ENCODE measurements around the gene GRID1. TPM values are rescaled to one million over a fixed set of nuclear protein-coding genes. Genes with fewer than 3 reads are reported as not detected.
A peak's percentile ranks its signal among the peaks of the same experiment; 100 is the strongest.

The GRID1 gene
- total RNA-seq, 2 experiments from 2014 or later = not detected

GRCh38 chr10:86152911-86153310 lies 213.7 kb downstream of the GRID1 start:
- DNase-seq = no peak
- H3K27ac Mint-ChIP-seq = no peak overlapping the region
- CTCF ChIA-PET = no interaction called here
- no peak overlapping the region for H3K4me3 Mint-ChIP-seq
- POLR2A ChIA-PET = no interaction called here
- H3K9me3 Mint-ChIP-seq = no peaks in the 10 kb centered on the region
- H3K4me1 Mint-ChIP-seq = no peaks in the 10 kb centered on the region
- H3K36me3 Mint-ChIP-seq (ENCODE audit: low read depth) = no peaks in the 10 kb centered on the region
- H3K27me3 Mint-ChIP-seq = peaks cover 8% of the 10 kb centered on the region

GRCh38 chr10:86152354-86152753 lies 214.2 kb downstream of the GRID1 start:
- CTCF ChIA-PET = no interaction called here

GRCh38 chr10:86151613-86152012 lies 215.0 kb downstream of the GRID1 start:
- Mint-ChIP-seq H3K4me3 (no peak overlapping the region), H3K4me1 (no peaks in the 10 kb centered on the region), H3K36me3 (ENCODE audit: low read depth) (no peaks in the 10 kb centered on the region), H3K27ac (no peak overlapping the region), H3K27me3 (peaks cover 8% of the 10 kb centered on the region), H3K9me3 (no peaks in the 10 kb centered on the region)
- ChIA-PET POLR2A (no interaction called here), CTCF (no interaction called here)
- DNase-seq = no peak

More at GRCh38 chr10:86152354-86152753, 214.2 kb downstream of the GRID1 start:
- no peak for DNase-seq
- Mint-ChIP-seq H3K9me3 (no peaks in the 10 kb centered on the region), H3K36me3 (ENCODE audit: low read depth) (no peaks in the 10 kb centered on the region), H3K27ac (no peak overlapping the region), H3K27me3 (peaks cover 9% of the 10 kb centered on the region), H3K4me1 (no peaks in the 10 kb centered on the region), H3K4me3 (no peak overlapping the region)
- POLR2A ChIA-PET = no interaction called here

GRCh38 chr10:86149257-86149656 lies 217.3 kb downstream of the GRID1 start:
- H3K36me3 Mint-ChIP-seq (ENCODE audit: low read depth) = no peaks in the 10 kb centered on the region
- peaks cover 2% of the 10 kb centered on the region for H3K27me3 Mint-ChIP-seq
- no peak overlapping the region for H3K4me3 Mint-ChIP-seq
- no peak for DNase-seq
- POLR2A ChIA-PET = no interaction called here
- CTCF ChIA-PET = no interaction called here
- H3K9me3 Mint-ChIP-seq = no peaks in the 10 kb centered on the region
- no peak overlapping the region for H3K27ac Mint-ChIP-seq
- no peaks in the 10 kb centered on the region for H3K4me1 Mint-ChIP-seq

GRCh38 chr10:86148117-86148516 lies 218.5 kb downstream of the GRID1 start:
- no peak overlapping the region for H3K27ac Mint-ChIP-seq
- H3K4me3 Mint-ChIP-seq = no peak overlapping the region
- no peaks in the 10 kb centered on the region for H3K9me3 Mint-ChIP-seq
- ChIA-PET CTCF (no interaction called here), POLR2A (no interaction called here)
- DNase-seq = no peak
- H3K36me3 Mint-ChIP-seq (ENCODE audit: low read depth) = no peaks in the 10 kb centered on the region
- peaks cover 3% of the 10 kb centered on the region for H3K27me3 Mint-ChIP-seq
- H3K4me1 Mint-ChIP-seq = no peaks in the 10 kb centered on the region

GRCh38 chr10:86144301-86144700 lies 222.3 kb downstream of the GRID1 start:
- Mint-ChIP-seq H3K27ac (no peak overlapping the region), H3K36me3 (ENCODE audit: low read depth) (no peaks in the 10 kb centered on the region), H3K4me1 (no peaks in the 10 kb centered on the region), H3K4me3 (no peak overlapping the region), H3K27me3 (peaks cover 3% of the 10 kb centered on the region), H3K9me3 (no peaks in the 10 kb centered on the region)
- ChIA-PET CTCF (no interaction called here), POLR2A (no interaction called here)
- DNase-seq = no peak

GRCh38 chr10:86141896-86142295 lies 224.7 kb downstream of the GRID1 start:
- POLR2A ChIA-PET = no interaction called here
- CTCF ChIA-PET = no interaction called here
- Mint-ChIP-seq H3K27me3 (peaks cover 1% of the 10 kb centered on the region), H3K27ac (no peak overlapping the region), H3K4me3 (no peak overlapping the region), H3K36me3 (ENCODE audit: low read depth) (no peaks in the 10 kb centered on the region), H3K9me3 (no peaks in the 10 kb centered on the region), H3K4me1 (no peaks in the 10 kb centered on the region)
- DNase-seq = no peak

GRCh38 chr10:86139066-86139657 lies 227.4 kb downstream of the GRID1 start:
- H3K9me3 Mint-ChIP-seq = no peaks in the 10 kb centered on the region
- H3K36me3 Mint-ChIP-seq (ENCODE audit: low read depth) = no peaks in the 10 kb centered on the region
- H3K27me3 Mint-ChIP-seq = peaks cover 1% of the 10 kb centered on the region
- ChIA-PET POLR2A (no interaction called here), CTCF (interaction anchor here (1.0 kb wide), 1 partner anchor 12 kb away, joined by 3 read pairs; no protein-coding TSS in a partner anchor)
- H3K4me1 Mint-ChIP-seq = no peaks in the 10 kb centered on the region
- H3K4me3 Mint-ChIP-seq = no peak overlapping the region
- peak; percentile 30 for DNase-seq
- H3K27ac Mint-ChIP-seq = no peak overlapping the region

- H3K27me3 Mint-ChIP-seq = no peaks in the 10 kb centered on the region
- H3K9me3 Mint-ChIP-seq = no peaks in the 10 kb centered on the region
- ChIA-PET CTCF (interaction anchor here (0.7 to 1.0 kb wide), 2 partner anchors 12 to 447 kb away, joined by 3 read pairs; no protein-coding TSS in a partner anchor), POLR2A (no interaction called here)
- H3K27ac Mint-ChIP-seq = no peak overlapping the region
- H3K36me3 Mint-ChIP-seq (ENCODE audit: low read depth) = no peaks in the 10 kb centered on the region
- DNase-seq = no peak
- H3K4me3 Mint-ChIP-seq = no peak overlapping the region
- H3K4me1 Mint-ChIP-seq = no peaks in the 10 kb centered on the region
These were observed 228.0 kb downstream of the GRID1 start for GRCh38 chr10:86138551-86139065.

- Mint-ChIP-seq H3K27ac (no peak overlapping the region), H3K9me3 (no peaks in the 10 kb centered on the region), H3K27me3 (no peaks in the 10 kb centered on the region), H3K36me3 (ENCODE audit: low read depth) (no peaks in the 10 kb centered on the region), H3K4me1 (no peaks in the 10 kb centered on the region), H3K4me3 (no peak overlapping the region)
- no peak for DNase-seq
- CTCF ChIA-PET = no interaction called here
- POLR2A ChIA-PET = no interaction called here
These were observed 229.0 kb downstream of the GRID1 start for GRCh38 chr10:86137561-86137960.

GRCh38 chr10:86136934-86137333 lies 229.7 kb downstream of the GRID1 start:
- no peak for DNase-seq
- no peak overlapping the region for H3K4me3 Mint-ChIP-seq
- H3K27ac Mint-ChIP-seq = no peak overlapping the region
- H3K9me3 Mint-ChIP-seq = no peaks in the 10 kb centered on the region
- ChIA-PET POLR2A (no interaction called here), CTCF (no interaction called here)
- H3K36me3 Mint-ChIP-seq (ENCODE audit: low read depth) = no peaks in the 10 kb centered on the region
- no peaks in the 10 kb centered on the region for H3K4me1 Mint-ChIP-seq
- H3K27me3 Mint-ChIP-seq = no peaks in the 10 kb centered on the region

GRCh38 chr10:86135191-86135590 lies 231.4 kb downstream of the GRID1 start:
- no peaks in the 10 kb centered on the region for H3K4me1 Mint-ChIP-seq
- H3K4me3 Mint-ChIP-seq = no peak overlapping the region
- ChIA-PET CTCF (no interaction called here), POLR2A (no interaction called here)
- no peak for DNase-seq
- H3K36me3 Mint-ChIP-seq (ENCODE audit: low read depth) = no peaks in the 10 kb centered on the region
- no peaks in the 10 kb centered on the region for H3K9me3 Mint-ChIP-seq
- no peak overlapping the region for H3K27ac Mint-ChIP-seq
- H3K27me3 Mint-ChIP-seq = no peaks in the 10 kb centered on the region

- Mint-ChIP-seq H3K36me3 (ENCODE audit: low read depth) (no peaks in the 10 kb centered on the region), H3K4me1 (no peaks in the 10 kb centered on the region), H3K9me3 (no peaks in the 10 kb centered on the region), H3K4me3 (no peak overlapping the region), H3K27me3 (peaks cover 9% of the 10 kb centered on the region), H3K27ac (no peak overlapping the region)
- no peak for DNase-seq
- ChIA-PET CTCF (no interaction called here), POLR2A (no interaction called here)
These were observed 235.7 kb downstream of the GRID1 start for GRCh38 chr10:86130737-86131475.

- CTCF ChIA-PET = no interaction called here
- no peak for DNase-seq
- Mint-ChIP-seq H3K4me1 (no peaks in the 10 kb centered on the region), H3K4me3 (no peak overlapping the region), H3K27me3 (peaks cover 9% of the 10 kb centered on the region), H3K9me3 (no peaks in the 10 kb centered on the region), H3K36me3 (ENCODE audit: low read depth) (no peaks in the 10 kb centered on the region), H3K27ac (no peak overlapping the region)
- POLR2A ChIA-PET = no interaction called here
These were observed 236.6 kb downstream of the GRID1 start for GRCh38 chr10:86130041-86130440.

Data from activated CD4-positive, alpha-beta memory T cell treated with anti-CD3 and anti-CD28 coated beads, Interleukin-2, amount 10 ng/mL, durations not matched to agents 7 days and 5 days (primary cell).